Islet precursor cell (in vitro differentiated cells): ENCODE data around the gene BIN2.
"Not testable (repeated sequence)": the region's sequence is repeated elsewhere in the genome, so short reads cannot be mapped to it uniquely, and the experiment has no call there.

Source experiments
- DNase-seq: peaks from one replicate; pipeline ENCODE4 v3.0.0-alpha.2; 2018

The BIN2 gene

DNA sequence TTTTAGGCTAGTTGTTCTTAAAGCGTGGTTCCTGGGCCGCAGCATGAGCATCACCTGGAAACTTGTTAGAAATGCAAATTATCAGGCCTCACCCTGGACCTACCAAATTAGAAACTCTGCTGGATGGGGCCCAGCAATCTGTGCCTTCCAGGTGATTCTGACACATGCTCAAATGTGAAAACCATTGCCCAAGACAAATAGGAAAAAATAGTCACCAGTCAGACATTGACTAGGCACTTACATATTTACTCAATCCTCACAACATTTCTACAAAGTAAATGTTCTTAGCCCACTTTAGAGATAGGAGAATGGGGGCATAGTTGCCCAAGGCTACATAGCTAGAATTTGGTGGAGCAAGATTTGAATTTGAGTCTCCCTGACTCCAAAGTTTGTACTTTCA, 19.2 kb upstream of the BIN2 start:
- DNase-seq: no peak

DNA sequence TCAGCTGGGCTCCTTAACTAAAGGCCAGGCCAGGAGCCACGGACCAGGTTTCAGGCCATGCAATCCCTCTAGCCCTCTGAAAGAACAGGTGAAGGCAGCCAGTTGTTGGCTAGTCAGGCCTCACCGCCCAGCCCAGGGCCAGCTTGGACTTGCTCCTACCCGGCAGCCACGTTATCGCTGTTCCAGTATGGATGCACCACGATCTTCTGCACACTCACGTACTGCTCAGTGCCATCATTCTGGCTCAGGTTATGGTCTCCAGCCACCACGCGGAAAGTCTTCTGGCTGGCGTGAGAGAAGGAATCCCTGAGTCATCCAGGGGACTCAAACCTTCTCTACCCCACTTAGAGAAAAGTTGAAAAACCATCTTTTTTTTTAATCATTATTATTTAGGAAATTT, 18.4 kb upstream of the BIN2 start:
- no peak for DNase-seq

DNA sequence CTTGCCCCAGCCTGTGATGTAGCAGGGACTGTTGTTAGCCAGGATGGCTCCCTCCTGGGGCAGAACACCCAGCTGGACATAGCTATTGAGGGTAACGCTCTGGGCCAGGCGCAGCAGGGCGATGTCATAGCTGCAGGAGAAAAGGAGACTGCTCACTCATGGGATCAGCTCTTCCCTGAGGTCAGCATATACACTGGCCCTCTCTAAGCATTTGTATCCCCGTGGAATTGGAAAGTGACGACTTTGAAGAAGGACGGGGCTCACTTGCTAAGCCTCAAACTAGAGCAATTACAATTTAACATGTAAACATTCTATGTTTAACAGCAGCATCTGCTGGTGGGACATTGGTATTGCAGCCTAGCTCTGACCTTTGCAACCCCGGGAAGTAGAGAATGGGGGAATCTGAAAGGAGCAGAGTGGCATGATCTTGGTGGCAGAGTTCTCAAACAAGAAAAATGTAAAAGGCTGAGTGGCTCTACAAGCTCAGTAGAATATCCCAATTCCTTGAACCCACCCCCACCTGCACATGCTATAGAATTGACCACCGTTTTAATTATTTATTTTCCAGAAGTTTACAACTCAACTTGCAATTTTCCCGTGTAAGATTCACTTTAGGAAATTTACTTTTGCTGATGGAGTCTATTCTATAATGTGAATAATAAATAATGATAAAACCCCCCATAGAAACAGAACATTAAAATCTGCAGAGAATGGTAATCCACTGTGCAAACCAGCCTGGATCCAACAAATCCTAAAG, 17.5 kb upstream of the BIN2 start:
- DNase-seq: peak; percentile 89

DNA sequence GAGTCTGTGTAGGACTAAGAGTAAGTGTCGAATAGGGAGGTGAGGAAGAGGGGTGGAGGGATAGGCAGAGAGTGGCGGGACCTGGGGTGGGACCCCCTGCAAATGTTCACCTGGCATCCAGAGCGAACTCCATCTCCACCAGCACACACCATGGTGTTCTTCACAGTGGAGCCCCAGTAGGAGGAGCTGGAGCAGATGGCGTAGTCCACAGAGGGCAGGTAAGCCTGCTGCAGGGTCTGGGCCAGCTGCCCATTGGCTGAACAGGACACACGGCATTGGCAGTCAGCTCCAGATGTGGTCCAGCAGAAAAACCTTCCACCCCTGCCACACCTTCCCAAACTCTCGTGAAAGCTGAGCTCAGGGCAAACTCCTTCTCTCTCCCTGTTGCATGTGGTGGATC, 15.8 kb upstream of the BIN2 start:
- DNase-seq: no peak

DNA sequence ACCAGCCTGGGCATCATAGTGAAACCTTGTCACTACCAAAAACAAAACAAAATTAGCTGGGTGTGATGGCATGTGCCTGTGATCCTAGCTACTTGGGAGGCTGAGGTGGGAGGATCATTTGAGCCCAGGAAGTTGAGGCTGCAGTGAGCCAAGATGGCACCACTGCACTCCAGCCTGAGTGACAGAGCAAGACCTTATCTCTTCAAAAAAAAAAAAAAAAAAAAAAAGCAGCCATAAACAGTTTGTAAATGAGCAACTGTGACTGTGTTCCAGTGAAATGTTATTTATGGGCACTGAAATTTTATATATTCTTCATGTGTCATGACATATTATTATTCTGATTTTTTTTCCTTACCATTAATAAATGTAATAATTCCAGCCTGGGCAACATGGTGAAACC, 13.4 kb upstream of the BIN2 start:
- not testable (repeated sequence) for DNase-seq

DNA sequence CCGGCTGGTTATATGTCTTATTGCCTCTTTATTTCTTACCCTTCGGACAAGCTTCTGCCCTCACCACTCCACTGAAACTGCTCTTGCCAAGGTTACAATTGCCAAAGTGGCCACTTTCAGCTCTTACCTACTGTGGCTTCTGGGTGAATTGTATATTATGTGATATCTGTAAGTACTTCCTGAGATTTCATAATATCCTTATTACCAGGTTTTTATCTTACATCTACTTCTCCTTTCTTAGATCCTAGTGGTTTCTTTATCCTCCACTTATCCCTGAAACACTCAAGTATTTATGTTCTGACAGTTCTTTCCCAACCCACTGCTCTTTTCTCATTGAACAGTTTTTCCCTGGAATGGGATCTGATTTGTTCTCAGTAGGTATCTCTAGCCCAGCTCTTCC, 12.0 kb upstream of the BIN2 start:
- DNase-seq: no peak

DNA sequence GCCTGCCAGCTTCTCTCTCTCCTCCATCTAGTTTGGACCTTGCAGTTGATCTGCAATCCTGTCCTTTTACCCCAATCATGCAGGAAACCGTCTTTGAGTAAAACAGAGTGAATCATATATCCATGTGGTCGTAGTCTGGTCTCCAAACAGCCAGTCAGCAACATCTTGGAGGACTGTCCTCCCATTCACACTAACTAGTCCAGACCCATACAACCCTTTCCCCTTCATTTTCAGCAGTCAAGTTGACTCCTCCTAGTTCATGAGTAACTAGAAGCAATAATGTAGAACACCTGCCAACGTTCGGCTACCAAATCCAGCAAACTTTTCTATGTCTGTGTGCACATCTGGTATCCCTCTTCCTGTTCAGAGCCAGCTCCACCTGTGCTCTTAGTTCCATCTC, 10.8 kb upstream of the BIN2 start:
- no peak for DNase-seq

DNA sequence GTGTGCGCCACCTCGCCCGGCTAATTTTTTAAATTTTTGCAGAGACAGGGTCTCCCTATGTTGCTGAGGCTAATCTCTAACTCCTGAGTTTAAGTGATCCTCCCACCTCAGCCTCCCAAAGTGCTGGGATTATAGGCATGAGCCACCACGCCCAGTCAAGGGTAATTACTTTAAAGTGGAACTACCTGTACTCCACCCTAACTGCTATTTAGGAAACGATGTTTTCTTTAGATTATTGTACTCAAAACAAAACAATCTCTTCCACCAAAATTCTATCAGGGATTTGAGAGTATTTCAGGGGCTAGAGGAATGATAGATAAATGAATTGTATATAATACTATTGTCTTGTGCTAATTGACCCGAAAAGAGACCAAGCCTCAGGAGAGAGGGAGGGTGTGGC, 9.6 kb upstream of the BIN2 start:
- no peak for DNase-seq

DNA sequence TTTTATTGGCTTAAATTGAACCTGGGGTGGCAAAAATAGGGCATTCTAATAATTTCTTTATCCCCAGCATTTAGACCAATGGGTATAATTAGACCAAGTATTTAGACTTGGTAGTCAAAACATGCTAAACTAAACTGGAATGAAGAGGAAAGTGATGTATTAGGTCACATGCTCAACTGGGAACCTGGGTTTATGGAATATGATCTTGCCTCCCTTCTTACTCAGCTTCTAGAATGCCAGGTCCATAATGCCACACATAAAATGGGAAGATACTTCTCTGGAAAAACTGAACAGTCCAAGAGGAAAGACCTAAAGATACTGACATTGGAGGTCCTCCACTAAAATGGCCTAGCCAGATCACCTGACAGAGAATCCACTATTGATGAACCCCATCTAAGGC, 6.2 kb upstream of the BIN2 start:
- no peak for DNase-seq

DNA sequence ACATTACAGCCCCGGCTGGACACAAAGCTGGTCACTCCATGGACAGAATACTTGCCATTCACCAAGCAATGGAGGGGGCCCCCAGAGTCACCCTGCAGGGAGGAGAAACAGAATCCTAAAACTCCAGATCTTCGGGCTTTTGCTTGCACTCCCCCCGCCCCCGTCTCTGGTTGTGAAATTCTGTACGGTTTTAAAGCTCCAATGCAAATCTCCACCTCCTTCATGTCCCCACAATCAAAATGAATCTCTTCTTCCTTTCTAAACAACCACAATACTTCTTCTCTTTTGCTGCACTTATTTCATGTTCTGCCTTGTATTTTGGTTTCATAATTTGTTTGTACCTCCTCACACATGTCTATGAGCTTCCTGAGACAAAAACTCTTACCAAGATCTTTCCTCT, 5.8 kb upstream of the BIN2 start:
- DNase-seq: no peak

DNA sequence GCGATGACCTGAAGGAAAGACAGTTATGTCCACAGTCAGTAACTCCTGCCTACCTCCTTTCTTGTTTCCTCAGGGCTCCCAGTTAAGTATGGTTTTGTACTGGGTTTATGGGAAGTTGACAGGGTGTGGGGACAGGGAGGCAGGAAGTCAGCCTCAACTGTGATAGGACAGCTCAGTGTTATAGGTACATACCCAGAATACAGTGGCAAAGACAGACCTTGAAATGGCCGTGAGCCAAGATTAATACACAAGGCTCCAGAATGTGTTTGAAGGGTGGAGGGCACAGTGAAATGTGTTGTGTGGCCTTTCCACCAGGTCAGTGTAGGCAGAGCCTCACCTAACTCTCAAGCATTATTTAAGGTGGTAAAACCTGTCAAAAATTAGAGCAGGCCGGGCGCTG, 4.6 kb upstream of the BIN2 start:
- no peak for DNase-seq

DNA sequence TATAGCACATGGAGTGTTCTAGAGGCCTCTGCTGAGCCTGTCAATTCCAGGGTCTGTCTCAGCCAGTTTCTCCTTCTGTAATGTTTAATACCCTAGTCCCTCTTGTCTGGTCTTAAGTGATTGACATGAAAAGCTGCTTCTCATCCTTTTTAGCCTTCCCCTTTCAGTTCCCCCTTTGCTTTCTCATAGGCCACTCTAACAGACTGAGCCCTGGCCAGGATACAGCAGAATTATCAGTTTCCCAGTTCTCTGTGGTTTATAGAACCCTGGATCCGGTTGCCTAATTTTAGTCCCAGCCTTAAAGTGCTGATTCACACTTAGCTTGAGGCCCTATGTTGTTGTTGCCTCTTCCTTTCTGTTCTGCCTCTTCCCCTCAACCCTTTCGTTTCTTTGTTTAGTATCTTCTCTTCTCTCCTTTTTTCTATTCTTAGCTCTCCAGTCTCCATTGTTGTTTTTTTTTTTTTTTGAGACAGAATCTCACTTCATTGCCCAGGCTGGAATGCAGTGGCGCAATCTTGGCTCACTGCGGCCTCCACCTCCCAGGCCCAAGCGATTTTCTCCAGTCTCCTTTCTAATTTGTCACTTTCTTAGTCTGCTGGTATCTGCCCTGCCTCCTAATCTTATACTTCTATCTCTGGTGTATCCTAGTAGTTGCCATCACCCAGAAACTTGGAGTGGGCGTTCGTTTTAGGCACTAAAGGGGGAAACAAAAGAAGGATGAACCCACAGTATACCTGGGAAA, 2.9 kb upstream of the BIN2 start:
- peak; percentile 71 for DNase-seq

DNA sequence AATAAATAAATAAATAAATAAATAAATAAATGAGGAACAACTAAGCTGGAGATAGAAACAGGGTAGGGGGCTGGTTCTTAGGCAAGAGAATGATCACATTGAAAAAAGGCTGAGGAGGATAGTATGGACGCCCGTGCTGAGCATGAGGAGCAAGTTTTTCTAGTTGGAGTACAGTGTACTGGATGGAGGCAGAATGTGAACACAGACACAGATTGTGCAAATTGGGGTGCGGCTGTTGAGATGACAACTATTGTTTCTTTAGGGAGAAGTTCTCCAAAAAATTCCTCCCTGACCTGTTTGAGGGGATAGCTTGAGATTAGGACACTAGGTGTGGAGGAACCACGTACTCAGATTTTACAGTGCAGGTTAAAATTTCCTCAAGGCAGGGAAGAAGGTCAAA, 979 bp upstream of the BIN2 start:
- no peak for DNase-seq

DNA sequence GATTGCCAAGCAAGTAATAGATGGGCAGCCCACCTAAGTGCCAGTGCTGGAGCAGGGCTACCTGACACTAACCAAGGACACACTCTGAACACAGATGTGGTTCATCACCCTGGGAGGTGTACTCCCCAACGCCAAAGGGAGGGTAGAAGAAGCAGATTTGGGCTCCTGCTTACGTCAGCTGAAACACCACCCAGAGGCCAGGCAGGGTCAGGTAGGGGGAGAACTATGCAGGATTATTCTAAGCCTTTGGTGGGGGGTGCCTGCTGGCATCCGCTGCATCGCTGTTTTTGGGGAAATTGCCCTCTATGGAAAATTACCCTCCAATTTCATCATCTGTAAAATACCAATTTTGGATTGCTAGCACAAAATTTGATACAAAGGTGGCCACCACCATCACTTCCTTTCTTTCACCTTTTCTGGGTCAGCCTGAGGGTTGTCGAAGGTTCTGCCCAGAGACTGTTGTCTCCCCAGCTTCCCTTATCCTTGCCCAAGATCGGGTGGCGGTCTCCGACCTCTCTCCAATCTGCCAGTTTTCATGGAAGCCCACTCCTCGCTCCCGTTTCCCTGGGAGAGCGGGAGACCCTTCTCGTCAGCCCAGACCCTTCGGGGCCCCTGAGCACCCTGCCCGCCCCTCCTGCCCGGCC, 535 bp downstream of the BIN2 start:
- no peak for DNase-seq

DNA sequence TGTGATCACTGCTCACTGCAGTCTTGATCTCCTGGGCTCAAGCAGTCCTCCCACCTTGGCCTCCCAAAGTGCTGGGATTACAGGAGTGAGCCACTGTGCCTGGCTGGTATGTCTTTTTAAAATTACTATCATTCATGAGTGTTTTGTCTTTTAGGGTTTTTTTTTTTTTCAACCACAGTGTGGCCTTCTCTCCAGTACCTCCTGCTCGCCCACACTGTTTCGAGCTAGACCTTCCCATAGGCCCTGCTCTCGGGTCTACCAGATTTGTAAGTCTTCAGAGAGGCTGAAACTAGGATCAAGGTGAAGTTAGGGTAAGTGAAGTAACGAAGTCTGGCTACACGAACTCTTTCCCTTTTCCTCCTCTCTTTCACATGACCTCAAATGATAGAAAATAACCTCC, 1.5 kb downstream of the BIN2 start:
- no peak for DNase-seq

DNA sequence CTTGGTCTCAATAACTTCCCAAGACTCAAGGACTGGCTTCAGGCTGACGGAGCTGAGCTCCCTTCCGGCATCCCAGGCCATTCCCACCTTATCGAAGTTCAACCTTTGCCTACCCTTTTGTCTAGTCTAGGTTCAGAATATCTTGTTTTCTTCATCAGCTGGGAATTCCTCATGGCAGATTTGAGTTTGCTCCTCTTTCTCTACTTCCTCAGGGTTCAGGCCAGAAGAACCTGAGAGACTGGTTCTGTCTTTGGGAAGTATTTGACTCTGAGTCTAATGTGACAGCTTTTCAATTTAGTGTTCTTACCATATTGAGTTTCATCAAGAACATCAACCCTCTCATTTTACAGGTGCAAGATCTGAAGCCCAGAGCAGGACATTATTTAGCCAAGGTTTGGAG, 2.1 kb downstream of the BIN2 start:
- no peak for DNase-seq

DNA sequence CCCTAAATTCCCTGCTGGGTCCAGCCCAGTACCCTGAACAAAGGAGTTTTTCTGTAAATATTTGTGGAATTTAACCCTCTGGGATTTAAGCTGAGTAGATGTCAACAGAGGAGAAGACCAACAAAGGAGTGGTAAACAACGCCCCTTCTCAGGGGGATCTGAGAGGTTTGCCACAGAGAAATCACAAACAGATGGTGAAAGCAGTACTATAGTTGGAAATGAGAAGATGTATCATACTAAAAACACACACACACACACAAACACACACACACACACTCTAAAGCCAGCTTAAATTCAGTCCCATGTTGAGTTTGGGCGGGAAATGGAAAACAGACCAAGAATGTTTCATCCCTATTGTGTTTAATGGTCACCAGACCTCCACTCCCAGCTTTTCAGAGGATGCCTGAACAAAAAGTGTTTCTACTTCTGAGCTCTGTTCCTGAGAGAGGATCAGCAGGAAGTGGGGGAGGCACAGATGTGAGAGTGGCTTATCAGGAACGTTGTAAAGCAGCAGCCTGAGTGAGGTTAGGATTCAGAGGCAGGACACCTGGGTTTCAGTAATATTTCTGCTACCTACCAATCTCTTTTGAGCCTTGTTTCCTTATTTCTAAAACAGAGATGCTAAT, 3.2 kb downstream of the BIN2 start:
- DNase-seq: peak; percentile 85

DNA sequence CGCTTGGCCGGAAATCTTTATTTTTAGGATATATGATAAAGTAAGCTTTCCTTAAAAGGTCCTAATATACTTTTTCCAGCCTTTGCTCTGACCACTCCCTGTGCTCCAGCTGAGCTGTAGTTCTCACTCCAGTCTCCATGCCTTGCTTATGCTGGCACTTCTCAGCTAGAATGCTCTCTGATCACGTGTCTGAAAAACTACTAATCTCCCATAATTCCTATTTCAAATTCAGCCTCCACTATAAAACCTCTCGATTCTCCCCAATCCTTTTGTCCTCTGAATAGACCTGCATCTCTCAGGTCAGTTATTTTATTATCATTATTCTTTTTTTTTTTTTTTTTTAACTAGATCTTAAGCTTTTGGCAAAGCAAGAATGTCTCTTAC, 3.7 kb downstream of the BIN2 start:
- DNase-seq: no peak

DNA sequence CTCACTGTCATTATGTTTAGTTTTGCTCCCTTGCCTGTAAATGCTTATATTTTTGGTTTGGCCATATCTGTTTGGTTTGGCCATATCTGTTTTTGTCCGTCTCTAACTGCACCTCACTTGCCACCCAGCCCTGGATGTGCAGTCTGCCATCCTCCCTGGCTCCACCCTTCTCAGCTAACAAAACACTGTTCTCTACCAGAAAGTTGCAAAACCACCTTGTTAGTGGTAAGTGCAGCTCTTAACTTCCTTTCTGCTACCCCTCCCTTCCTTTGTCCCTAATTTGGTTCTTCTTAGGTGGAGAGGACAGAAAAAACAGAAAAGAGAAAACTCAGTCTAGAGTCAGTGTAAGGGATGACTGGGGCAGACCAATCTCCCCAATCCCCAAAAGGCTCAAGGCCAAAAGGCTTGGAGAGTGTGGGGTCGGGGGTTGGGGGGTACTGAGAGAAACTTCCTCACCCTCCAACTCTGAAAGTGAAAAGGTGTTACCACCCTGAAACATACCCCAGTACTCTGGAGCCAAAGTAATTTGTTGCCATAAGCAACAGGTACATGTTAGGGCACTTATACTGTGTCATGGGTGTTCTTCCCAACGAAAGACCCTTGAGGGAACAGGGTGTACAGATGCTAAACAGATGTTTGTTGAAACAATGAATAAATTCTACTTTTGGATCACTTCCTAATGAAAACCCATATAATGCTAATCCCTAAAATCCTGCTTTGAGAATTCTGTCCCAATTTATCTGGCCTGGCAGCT, 5.0 kb downstream of the BIN2 start:
- peak; percentile 66 for DNase-seq

DNA sequence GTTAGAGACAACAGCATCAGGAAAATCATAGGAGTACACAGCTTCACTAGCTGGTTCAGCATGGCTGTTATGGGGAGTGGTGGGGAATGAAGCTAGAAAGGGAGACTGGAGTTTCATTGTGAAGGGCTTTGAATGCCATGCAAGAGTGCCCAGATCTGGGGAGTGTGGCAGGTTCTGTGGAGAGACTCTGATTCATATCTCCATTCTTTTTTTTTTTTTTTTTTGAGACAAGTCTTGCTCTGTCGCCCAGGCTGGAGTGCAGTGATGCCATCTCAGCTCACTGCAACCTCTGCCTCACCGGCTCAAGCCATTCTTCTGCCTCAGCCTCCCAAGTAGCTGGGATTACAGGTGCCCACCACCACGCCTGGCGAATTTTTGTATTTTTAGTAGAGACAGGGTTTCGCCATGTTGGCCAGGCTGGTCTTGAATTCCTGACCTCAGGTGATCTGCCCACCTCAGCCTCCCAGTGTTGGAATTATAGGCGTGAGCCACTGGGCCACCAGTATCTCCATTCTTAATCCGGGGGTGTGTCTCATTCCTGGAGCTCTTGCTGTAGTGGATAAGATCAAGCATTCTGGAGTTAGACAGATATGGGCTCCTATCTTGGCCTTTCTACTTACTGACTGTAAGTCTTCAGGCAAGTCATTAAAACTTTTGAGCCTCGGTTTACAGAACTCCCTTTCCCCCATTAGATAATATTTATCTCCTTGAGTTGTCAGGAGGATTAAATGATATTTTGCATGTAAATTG, 5.7 kb downstream of the BIN2 start:
- DNase-seq: not testable (repeated sequence)

DNA sequence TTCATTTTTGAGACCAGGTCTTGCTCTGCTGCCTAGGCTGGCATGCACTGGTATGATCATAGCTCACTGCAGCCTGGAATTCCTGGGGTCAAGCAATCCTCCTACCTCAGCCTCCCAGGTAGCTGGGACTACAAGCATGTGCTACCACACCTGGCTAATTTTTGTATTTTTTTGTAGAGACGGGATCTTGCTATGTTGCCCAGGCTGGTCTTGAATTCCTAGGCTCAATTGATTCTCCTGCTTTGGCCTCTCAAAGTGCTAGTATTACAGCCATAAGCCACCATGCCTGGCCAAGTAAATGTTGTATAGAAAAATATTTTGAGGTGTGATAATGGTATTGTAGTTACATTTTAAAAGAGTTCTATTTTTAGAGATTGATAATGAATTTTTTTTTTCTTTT, 12.6 kb downstream of the BIN2 start:
- no peak for DNase-seq
